Stomach (tissue), 4 donors: ENCODE data around the gene FOXN3.

ENCODE experiments used
- POLR2A ChIP-seq, 4 donors: fragments of 450-650 bp; IDR thresholded peaks; one replicate each; pipeline ENCODE4 v1.6.1; 2016; ENCODE audit warnings: antibody characterized with exemption in 4 of 4, control low read depth in 2 of 4, mild to moderate bottlenecking in 1 of 4, moderate library complexity in 1 of 4
- TF ChIP-seq, protein P1 (sequence below), 7 experiments: fragments of 450-650 bp in 4 of 7; fragments of 200-600 bp in 3 of 7; sonication (generic) in 3 of 7; IDR thresholded peaks; one replicate each; pipeline ENCODE4 v1.5.1; 2016 to 2019; ENCODE audit warnings: antibody characterized with exemption in 7 of 7, control low read depth in 2 of 7, mild to moderate bottlenecking in 1 of 7

DNA sequence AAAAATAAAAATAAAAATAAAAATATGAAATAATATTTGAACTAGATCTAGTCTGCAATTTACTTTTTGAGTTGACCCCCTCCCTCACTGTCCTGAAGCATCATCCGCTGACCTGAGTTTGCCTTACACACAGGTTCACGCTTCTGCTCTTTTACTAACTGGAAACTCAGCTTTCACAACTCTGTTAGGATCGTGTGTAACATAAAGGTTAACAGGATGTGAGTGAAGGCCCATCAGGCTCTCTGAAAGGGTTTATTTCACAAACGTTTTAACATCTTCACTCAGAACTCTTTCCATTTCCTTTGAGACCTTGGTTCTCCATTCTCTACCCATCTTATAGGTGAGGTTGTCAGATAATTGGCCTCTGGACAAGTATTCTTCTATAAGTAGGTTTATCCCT, 191.4 kb downstream of the FOXN3 start:
- TF ChIP-seq, protein P1, sequence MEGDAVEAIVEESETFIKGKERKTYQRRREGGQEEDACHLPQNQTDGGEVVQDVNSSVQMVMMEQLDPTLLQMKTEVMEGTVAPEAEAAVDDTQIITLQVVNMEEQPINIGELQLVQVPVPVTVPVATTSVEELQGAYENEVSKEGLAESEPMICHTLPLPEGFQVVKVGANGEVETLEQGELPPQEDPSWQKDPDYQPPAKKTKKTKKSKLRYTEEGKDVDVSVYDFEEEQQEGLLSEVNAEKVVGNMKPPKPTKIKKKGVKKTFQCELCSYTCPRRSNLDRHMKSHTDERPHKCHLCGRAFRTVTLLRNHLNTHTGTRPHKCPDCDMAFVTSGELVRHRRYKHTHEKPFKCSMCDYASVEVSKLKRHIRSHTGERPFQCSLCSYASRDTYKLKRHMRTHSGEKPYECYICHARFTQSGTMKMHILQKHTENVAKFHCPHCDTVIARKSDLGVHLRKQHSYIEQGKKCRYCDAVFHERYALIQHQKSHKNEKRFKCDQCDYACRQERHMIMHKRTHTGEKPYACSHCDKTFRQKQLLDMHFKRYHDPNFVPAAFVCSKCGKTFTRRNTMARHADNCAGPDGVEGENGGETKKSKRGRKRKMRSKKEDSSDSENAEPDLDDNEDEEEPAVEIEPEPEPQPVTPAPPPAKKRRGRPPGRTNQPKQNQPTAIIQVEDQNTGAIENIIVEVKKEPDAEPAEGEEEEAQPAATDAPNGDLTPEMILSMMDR (IDR thresholded peaks at IDR 0.05) = no peak
- no peak for TF ChIP-seq POLR2A (IDR thresholded peaks at IDR 0.05)
